Upper lobe of left lung (tissue), 4 donors: ENCODE data around the gene HTR3D.

Experiments used
- CTCF ChIP-seq, 6 experiments: fragments of 450-650 bp in 4 of 6; fragments of 200-600 bp in 2 of 6; sonication (generic) in 2 of 6; IDR thresholded peaks; one replicate each; pipeline ENCODE4 v1.5.1; 2016 to 2019; ENCODE audit warnings: antibody characterized with exemption in 6 of 6
- POLR2A ChIP-seq, 4 donors: fragments of 450-650 bp; IDR thresholded peaks; one replicate each; pipeline ENCODE4 v1.5.1; 2016 to 2017; ENCODE audit warnings: antibody characterized with exemption in 4 of 4, mild to moderate bottlenecking in 2 of 4
- POLR2AphosphoS5 ChIP-seq, 2 donors: sonication (generic); formaldehyde crosslinking; IDR thresholded peaks; one replicate each; pipeline ENCODE4 v1.5.1; 2017; ENCODE audit warnings: antibody characterized with exemption in 2 of 2

DNA sequence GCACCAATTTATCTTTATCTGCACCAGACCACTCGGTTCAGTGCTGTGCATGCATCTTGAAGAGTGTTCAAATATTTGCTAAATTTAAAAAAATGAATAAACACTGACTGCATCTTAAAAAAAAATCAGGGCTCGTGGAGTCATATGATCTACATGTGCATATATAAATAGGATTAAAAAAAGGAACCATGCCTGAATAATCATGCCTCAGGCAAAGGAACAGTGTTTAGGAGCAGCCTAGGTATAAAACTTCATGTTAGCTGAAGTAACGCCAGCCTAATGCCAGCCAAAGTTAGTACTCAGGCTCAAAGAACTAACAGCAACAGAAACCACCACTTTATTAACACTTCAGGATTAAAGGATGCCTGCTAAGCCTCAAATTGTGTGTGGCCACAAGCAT, 23.4 kb upstream of the HTR3D start:
- TF ChIP-seq CTCF (IDR thresholded peaks at IDR 0.05) = no peak
- TF ChIP-seq POLR2A (IDR thresholded peaks at IDR 0.05) = no peak
- no peak for TF ChIP-seq POLR2AphosphoS5 (IDR thresholded peaks at IDR 0.05)
